ENCODE results near the gene CADPS2.

Gene CADPS2

DNA sequence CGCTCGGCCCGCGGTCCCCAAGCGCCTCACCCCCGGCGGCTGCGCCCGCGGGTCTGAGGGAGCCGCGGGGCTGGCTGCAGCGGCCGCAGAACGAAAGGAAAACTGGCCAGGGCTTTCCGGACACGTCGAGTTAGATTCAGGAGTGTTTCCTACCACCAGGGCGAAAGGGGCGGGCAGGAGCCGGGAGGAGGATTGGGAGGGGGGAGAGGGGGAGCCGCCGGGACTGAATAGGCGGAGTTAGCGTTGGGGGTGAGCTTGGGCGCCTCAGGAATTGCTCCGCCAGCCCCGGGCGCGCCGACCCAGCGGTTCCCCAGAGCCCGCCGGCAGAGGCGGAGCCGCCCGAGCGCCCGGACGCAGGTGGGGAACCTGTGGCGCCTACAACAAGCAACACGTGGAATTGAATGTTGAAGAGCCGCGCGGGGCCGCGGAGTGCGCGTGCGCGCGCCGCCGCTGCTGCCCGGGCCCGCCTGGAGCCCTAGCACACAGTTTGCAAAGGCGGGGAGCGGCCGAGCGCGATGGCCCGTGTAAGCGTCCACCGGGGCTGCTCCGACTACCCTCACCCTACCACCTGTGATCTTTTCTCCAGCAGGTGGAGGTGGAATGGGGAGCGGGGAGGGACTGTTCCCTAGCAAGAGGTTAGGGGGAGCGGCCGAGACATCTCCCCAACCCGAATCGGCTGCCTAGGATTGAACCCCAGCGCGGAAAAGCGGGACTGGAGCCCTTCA, at the start of gene CADPS2:
Gene CADPS2, minus strand, starts transcription at position 104 of the 725 bp plus-strand sequence. CDS start 123 bp downstream, outside the sequence.
- Histone ChIP-seq H3K36me3 (no peaks in the 10 kb centered on the region), H3K27me3 (ENCODE audit: insufficient read depth, low read depth, severe bottlenecking) (no peaks in the 10 kb centered on the region), H3K27ac (peak within 1 kb of the TSS; percentile 40), H3K4me3 (ENCODE audit: low read depth, low read length) (peak within 1 kb of the TSS; percentile 65), H3K9me3 (ENCODE audit: severe bottlenecking) (no peaks in the 10 kb centered on the region)
- DNase-seq, result peak; percentile 85
- TF ChIP-seq, protein P1, sequence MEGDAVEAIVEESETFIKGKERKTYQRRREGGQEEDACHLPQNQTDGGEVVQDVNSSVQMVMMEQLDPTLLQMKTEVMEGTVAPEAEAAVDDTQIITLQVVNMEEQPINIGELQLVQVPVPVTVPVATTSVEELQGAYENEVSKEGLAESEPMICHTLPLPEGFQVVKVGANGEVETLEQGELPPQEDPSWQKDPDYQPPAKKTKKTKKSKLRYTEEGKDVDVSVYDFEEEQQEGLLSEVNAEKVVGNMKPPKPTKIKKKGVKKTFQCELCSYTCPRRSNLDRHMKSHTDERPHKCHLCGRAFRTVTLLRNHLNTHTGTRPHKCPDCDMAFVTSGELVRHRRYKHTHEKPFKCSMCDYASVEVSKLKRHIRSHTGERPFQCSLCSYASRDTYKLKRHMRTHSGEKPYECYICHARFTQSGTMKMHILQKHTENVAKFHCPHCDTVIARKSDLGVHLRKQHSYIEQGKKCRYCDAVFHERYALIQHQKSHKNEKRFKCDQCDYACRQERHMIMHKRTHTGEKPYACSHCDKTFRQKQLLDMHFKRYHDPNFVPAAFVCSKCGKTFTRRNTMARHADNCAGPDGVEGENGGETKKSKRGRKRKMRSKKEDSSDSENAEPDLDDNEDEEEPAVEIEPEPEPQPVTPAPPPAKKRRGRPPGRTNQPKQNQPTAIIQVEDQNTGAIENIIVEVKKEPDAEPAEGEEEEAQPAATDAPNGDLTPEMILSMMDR (IDR thresholded peaks at IDR 0.05; ENCODE audit: low read depth, low read length), result 0 out of 2 replicates have a peak, but pooled peaks have one; percentile 2

DNA sequence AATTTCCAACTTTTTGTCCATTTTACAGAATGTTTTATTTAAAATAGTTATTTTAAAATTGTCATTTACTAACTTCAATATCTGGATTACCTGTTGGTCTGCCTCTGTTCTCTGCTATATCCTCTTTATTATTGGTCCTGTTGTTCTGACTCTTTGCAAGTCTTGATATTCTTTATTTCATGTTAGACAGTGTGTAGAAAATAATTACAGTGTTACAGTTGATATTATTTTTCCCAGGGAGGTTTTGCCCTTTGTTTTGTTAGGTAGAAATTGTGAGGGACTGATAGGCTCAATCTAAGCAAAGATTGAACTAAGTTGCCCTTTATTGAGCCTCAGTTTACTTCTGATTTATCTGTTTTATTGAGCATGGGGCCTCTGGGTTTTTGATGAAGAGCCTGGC, 49.4 kb upstream of the CADPS2 start:
- Histone ChIP-seq H3K4me3 (ENCODE audit: low read depth, low read length) (no peak overlapping the region), H3K9me3 (ENCODE audit: severe bottlenecking) (no peaks in the 10 kb centered on the region), H3K27me3 (ENCODE audit: insufficient read depth, low read depth, severe bottlenecking) (no peaks in the 10 kb centered on the region), H3K27ac (no peak overlapping the region), H3K36me3 (no peaks in the 10 kb centered on the region)
- no peak for DNase-seq
- TF ChIP-seq, protein P1 (IDR thresholded peaks at IDR 0.05; ENCODE audit: low read depth, low read length), result no peak

DNA sequence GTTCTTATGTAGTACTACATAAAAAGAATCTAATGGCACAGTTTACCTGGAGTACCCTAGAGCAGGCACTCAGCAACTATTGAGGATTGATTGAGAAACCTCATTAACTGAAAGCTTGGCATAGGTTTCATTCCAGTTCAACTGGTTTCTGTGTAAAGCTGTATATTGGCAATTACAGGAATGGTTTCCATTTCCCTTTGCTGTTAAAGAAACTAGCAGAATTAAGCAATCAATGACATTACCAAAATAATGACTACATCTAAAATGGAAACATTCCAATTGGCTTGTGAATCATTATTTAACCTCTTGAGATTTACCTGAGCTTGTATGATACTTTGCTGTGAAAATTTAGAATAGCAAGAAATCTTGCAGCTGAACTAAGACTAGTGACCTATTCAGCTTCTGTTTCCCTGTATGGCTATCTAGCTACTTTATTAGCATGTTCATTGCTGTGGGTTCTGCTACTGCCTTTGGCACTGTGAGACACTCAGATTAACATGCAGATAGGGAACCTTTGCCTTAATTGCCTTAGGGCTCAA, 33.5 kb upstream of the CADPS2 start:
- DNase-seq, result no peak
- Histone ChIP-seq H3K27ac (no peak overlapping the region), H3K9me3 (ENCODE audit: severe bottlenecking) (no peaks in the 10 kb centered on the region)

DNA sequence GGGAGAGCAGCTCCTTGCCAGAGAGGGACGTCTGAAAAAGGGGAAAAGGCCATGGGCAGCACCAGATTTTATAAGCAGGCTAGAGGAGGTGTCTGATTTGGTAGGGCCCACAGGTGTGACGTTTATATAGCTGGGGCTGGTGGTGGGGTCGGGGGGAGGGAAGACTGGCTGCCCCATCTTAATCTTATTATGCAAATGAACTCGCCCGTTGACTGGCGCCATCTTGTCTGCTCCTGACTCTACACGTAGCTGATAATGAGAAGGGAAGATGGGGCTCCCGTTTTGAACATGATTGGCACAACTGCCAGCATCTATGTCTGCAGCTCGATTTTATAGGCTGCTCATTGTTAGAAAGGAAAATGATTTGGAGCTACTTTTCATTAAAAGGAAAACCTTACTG, 28.6 kb upstream of the CADPS2 start:
- Histone ChIP-seq H3K9me3 (ENCODE audit: severe bottlenecking) (no peaks in the 10 kb centered on the region), H3K4me3 (ENCODE audit: low read depth, low read length) (no peak overlapping the region), H3K27me3 (ENCODE audit: insufficient read depth, low read depth, severe bottlenecking) (no peaks in the 10 kb centered on the region), H3K27ac (no peak overlapping the region), H3K36me3 (no peaks in the 10 kb centered on the region)
- no peak for DNase-seq
- TF ChIP-seq, protein P1 (IDR thresholded peaks at IDR 0.05; ENCODE audit: low read depth, low read length), result no peak

More for the DNA sequence above, 33.5 kb upstream of the CADPS2 start:
- H3K36me3 ChIP-seq, result no peaks in the 10 kb centered on the region
- no peak overlapping the region for H3K4me3 ChIP-seq (ENCODE audit: low read depth, low read length)
- TF ChIP-seq, protein P1 (IDR thresholded peaks at IDR 0.05; ENCODE audit: low read depth, low read length), result no peak
- H3K27me3 ChIP-seq (ENCODE audit: insufficient read depth, low read depth, severe bottlenecking), result no peaks in the 10 kb centered on the region

DNA sequence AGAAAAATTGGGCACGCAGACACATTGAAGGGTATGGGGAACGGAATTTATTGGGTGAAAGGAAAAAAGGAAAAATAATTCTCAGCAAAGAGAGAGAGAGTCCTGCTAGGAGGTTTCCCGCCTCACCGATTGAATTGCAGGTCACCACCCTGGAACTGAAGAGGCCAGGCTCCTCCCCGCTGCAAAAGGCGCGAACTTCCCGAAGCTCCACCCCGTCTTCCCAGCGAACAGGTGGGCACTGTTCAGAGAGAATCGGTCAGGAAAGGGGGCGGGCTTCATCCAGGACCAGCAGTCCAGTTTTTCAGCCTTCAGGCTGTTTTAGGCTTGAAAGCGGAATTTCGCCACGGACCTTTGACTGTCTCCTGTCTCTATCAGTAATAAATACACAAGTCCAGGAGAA, 27.3 kb upstream of the CADPS2 start:
- Histone ChIP-seq H3K4me3 (ENCODE audit: low read depth, low read length) (no peak overlapping the region), H3K36me3 (no peaks in the 10 kb centered on the region), H3K27me3 (ENCODE audit: insufficient read depth, low read depth, severe bottlenecking) (no peaks in the 10 kb centered on the region), H3K9me3 (ENCODE audit: severe bottlenecking) (no peaks in the 10 kb centered on the region), H3K27ac (no peak overlapping the region)
- TF ChIP-seq, protein P1 (IDR thresholded peaks at IDR 0.05; ENCODE audit: low read depth, low read length), result no peak
- no peak for DNase-seq
